Measurements from ENCODE around the gene PGS1.

PGS1 gene

DNA sequence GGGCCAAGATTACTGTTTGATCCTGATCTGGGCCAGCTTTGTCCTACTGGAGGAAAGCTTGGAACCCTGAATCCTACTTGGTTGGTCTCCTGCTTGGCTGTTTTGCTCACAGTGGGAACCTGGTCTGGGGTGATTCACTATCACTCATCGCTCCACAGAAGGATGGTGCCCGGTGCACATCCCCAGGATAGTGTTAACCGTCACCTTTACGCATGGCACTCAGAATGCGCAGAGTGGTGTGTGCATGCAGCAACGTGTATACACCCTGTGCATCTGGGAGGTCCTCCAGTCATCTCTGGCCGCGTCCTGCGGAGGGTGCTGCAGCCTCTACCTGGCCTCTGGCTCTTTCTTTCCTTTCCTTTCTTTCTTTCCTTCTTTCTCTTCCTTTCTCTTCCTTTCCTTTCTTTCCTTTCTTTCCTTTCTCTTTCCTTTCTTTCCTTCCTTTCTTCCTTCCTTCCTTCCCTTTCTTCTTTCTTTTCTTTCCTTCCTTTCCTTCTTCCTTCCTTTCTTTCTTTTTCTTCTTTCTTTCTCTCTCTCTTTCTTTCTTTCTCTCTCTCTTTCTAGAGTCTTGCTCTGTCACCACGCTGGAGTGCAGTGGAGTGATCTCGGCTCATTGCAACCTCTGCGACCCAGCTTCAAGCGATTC lies 31.7 kb upstream of the PGS1 start:
- no peak for DNase-seq (ENCODE audit: low read depth in 2 of 2)

DNA sequence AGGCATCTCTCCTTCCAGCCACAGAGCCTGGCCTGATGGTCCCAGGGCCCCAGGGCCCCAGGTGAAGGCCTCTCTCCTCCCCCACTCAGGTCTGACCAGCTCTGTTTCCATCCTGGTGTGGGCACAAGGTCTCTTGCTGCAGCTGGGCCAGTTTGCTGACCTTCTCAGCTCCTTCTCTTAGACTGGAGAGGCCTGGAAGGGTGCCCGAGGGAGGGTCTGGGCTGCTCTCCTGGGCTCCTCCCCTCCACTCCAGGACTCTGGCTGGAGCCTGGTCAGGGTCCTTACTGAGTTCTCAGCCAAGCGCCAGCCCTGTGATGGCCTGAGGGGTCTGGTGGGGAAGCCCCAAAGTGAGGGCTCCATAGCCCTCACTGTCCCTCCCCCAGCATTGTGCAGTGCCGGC lies 31.0 kb upstream of the PGS1 start:
- DNase-seq (ENCODE audit: low read depth in 2 of 2): no peak

DNA sequence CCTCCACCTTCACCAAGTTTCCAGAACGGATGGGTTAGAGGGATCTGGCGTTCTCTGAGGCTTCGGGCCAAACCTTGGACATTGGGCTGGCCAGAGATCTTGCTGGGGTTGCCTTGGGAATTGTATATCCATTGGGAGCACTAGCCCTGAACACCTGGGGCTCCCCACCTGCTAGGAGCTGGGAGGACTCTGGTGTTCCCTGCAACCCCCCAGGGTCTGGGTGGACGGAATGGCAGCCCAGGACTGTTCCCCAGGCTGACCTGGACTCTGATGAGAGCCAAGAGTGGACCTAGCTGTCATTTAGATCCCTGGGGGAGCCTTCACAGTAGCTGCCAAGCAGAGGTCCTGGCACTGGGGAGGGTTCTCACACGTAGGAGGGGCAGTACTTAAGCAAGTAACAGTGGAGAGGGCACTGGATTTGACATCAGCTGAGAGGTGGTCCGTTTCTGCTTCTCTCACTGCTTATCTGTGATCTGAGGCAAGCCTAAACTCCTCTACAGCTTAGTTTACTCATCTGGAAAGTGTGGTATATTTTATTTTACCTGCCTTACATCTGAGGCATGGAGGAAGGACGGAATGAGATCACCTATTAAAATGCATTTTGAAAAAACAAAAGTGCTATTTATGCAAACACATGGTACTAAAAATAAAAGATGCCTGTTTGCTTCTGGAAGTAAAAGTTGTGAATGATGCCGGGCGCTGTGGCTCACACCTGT lies 30.2 kb upstream of the PGS1 start:
- DNase-seq (ENCODE audit: low read depth in 2 of 2): no peak

DNA sequence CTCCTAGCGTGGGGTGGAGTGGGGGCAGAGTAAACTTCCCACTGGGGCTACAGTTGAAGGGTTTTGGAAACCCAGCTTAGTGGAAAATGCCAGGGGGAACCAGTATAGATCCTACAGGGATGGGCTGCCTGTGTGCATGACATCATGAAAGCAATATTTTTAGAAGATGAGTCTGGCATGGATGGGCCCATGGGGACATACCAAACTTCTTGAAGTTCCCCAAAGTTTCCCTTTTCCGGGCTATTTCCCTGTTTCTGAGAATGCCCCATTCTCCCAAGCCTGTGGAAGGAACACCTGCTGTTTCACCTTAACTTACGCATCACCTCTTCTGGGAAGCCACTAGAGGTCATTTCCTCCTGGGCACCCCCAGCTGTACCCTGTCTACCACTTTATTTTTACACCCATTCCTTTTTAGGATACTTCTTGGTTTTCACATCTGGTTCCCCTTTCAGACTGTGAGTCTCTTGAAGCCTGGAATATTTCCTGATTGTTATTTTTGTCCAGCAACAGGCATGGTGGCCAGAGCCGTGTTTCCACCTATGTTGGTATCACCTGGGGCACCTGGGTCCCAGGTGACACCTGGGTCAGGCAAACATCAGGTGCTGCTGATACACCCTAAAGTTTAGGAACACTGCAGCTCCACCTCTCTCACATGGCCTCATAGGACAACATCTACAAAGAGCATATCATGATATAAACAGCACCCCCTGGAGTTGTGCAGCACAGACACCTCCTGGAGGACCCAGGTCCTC lies 28.4 kb upstream of the PGS1 start:
- no peak for DNase-seq (ENCODE audit: low read depth in 2 of 2)

DNA sequence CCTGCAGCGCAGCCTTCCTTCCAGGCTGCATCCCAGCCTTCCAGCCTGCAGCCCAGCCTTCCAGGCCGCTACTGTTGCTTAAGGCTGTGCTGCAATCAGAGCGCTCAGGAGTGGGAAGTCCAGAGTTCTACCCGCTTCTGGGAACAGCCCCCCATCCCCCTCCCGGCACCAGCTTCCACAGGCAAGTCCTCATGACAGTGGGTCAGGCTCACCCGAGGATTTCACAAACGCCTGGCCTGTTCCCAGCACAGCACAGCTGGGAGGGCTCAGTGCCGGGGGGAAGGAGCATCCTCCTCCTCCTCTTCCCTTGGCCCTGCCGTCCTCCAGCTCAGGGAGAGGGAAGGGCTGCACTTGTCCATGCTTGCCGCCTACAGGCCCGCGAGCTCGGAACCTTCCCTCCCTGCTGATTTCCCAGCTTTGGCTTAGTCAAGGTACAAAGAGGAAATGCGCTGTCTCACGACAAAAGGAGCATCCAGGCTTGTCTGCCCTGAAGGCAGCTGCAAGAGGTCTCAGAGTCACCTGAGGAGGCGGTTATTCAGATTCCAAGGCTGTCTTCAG lies 26.9 kb upstream of the PGS1 start:
- no peak for DNase-seq (ENCODE audit: low read depth in 2 of 2)

DNA sequence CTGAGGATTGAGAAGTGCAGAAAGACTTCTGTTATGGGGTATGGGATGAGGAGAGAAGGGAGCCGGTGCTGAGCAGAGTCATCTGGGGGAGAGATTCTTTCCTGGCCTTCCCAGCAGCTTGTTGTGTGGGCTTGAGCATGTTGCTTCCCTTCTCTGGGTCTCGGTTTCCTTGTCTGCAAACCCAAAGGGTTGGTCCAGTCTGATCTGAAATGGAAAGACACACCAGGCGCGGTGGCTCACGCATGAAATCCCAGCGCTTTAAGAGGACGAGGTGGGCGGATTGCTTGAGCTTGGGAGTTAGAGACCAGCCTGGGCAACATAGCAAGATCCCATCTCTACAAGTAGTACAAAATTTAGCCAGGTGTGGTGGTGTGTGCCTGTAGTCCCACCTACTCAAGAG lies 24.6 kb upstream of the PGS1 start:
- no peak for DNase-seq (ENCODE audit: low read depth in 2 of 2)

DNA sequence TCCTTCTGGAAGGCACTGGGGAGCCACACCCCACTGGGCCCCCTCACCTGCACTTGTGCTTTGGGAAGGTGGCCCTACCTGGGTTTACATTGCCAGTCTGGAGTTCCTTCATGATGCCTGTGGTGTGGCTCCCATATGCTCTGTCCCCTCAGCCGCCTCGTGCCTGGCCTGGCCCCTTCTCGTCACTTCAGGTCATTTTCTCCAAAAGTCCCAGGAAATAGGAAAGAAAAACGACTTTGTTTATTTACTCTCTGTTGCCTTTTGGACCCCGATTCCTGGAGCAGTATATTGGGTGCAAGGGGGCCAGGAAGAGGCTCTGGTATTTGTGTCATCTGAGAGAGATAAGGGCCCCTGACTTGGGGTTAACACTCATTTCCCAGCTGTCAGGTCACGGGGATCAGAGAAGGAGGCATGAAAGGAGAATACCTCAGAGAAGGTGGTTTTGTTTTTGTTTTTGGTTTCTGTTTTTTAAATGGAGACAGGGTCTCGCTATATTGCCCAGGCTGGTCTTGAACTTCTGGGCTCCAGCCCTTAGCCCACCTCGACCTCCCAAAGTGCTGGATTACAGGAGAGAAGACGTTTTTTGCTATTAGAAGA lies 23.3 kb upstream of the PGS1 start:
- DNase-seq (ENCODE audit: low read depth in 2 of 2): no peak

DNA sequence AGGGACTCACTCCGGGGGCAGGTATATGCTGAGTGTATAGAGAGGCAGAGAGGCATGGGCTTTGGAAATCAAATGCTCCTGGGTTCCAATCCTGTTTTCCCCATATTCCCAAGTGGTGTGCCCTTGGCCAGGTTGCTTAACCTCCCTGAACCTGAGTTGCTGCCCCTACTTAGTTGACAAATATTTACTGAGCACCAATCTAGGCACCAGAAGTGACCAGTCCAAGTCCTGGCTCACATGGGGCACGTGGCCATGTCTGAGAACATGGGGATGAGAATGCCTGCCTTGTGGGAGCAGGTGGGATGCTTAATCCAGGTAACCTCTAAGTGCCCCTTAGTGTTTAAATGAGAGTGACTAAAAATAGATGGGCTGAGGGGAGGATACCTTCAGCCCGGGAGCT lies 22.7 kb upstream of the PGS1 start:
- no peak for DNase-seq (ENCODE audit: low read depth in 2 of 2)

DNA sequence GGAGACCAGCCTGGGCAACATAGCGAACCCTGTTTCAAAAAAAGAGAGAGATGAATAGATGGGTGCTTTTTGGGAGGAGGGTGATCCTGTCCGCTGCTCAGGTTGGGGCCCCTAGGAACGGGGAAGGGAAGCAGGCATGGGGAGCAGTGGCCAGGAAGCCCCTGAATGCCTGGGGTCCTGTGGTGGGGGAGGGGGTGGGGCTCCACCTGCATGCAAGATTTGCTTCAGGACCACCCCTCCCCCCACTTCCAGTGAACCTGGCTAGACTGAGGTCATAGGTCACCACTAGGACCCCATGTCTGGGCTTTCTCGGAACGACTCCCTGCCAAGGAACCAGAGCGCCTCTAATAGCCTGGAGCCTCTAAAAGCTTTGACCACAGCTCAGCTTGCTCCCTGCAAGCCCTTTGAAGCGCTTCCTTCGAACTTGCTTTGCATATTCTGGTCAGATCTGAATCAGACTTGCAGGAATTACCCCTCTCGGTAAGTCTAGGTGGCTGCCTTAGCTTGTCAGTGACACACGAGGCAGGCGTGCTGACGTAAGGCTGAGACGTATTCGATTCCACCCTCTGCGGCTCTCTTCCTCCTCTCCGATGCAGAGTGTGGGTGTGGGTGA lies 22.2 kb upstream of the PGS1 start:
- DNase-seq (ENCODE audit: low read depth in 2 of 2): peak; percentile 90 to 94

DNA sequence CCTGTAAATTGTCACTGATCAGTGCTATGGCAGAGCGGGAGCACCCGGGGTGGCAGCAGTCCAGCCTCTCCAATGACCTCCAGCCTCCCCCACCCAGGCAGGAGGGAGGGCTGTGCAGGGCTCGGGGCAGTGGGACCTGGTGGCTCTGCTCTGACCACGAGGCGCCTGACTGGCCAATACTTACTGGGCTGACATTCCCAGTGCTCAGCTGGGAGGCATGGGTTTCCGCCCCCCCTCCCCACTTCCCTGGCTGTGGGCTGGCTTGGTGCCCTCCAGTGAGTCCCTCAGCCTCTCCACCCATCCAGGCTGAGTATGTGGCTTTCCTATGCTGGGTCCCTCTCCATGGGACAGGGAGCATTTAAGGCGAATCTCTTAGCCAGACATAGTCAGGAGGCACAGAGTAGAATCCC lies 21.3 kb upstream of the PGS1 start:
- no peak for DNase-seq (ENCODE audit: low read depth in 2 of 2)

DNA sequence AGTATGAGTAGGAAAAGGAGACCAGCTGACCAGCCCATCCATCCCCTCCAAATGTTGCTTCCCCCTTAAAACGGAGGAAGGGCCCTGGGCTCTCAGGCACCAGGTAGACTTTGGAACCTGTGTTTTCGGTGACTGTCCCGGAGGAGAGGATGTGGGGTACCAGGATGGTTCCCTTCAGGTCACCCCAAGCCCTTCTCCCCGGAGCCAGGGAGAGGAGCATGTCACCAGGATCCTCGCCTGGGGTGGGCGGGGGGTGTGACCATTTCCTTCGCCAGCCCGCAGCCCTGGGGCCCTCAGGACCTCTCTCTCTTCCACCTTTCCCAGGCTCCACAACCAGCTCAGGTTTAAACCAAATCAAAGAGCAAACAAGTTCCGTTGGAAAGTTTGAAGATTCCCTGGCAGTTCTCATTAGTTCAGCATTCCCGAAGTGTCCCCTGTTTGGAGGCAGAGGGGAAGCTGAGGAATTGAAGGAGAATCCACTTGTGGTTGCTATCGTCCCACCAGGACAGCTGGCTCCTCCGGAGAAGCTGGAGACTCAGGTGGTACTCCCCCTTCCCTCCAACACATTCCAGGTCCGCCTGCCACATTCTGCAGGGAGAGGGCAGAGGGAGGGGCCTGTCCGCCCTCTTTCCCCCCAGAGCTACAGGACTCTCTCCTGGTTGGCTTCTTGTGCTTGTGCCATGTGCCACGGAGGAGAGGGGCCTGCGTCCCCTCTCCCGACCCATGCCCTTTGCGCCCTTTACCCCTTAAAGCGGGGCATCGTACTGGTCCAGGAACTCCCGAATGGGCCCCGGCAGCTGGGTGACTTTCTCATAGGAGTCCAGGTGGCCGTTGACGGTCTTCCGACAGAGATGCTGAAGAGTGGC lies 20.5 kb upstream of the PGS1 start:
- no peak for DNase-seq (ENCODE audit: low read depth in 2 of 2)

DNA sequence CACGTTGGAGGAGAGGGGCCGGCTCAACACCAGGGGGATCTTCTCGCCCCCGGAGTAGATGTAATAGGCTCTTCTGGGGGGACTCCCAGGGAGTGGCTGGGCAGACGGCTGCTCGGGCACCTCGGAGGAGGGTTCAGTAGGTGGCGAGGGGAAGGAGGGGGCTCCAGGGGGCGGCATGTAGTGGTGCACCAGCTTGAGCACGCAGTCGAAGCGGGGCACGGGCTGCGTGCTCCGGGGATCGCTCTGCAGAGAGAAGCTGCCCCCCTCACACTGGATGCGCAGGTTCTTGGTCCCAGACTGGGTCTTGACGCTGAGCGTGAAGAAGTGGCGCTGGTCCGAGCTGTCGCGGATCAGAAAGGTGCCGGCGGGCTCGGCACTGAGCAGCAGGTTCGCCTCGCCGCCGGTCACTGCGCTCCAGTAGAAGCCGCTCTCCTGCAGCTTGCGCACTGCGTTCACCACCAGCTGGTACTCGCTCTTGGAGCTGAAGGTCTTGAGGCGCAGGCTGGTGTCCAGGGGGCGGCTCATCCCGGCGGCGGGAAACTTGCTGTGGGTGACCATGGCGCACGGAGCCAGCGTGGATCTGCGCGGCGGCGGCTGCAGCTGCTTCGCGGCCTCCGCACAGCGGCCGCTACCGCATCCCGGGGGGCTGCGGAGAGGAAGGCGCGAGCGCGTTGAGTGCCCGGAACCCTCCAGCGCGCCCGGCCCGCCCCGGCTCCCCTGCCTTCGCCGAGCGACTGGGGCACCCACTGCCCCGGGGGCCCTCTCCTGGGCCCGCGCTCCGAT lies 19.7 kb upstream of the PGS1 start:
- no peak for DNase-seq (ENCODE audit: low read depth in 2 of 2)

DNA sequence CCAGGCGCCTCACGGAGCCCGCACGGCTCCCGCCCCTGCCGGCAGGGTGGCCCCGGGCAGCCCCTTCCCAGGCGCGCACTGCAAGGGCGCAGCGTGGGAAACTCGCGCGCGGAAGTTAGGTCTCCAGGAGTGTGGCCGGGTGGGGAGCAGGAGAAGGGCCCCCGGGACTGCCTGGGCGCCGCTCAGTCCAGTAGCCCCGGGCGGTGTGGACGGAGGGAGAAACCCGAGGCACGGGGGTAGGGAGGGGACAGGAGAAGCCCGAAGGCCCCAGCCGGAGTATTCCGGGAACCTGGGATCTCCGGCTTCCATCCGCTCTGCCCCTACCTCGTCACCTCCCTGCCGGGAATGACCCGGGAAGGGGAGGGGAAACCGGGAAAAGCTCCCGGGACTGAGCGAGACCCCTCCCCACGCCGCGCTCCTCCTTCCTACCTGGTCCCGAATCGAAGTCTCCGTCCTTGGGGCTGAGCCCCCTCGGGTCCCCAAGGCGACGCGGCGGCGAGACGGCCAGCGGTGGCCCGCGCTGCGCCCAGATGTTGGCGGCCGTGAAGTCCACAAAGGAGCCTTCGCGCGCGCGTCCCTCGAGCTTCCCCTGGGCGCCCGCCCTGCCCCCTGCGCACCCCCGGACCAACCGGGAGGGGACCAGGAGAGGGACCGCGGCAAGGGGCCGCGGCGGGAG lies 19.0 kb upstream of the PGS1 start:
- no peak for DNase-seq (ENCODE audit: low read depth in 2 of 2)

DNA sequence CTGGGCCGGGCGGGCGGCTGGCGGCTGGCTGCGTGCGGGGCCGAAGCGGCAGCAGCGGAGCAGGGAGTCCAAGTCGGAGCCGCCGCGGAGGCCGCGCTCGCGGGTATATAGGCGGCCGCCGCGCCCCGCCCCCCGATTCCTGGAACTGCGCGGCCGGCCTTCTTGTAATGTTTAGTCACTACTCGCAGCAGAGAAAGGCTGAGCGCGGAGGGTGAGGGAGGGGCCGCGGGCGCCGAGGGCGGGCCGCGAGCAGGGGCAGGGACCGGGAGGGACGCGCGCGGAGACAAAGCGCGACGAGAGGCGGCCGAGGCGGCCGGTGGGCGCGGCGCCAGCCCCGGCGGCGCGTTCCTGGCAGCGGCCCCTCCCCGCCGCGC lies 18.5 kb upstream of the PGS1 start, which contains the start of gene SOCS3:
Gene SOCS3 (minus strand): TSS at position 81 of the 374 bp plus-strand sequence. CDS start 982 bp downstream, outside the sequence.
- DNase-seq (ENCODE audit: low read depth in 2 of 2): peak; percentile 97 to 98

DNA sequence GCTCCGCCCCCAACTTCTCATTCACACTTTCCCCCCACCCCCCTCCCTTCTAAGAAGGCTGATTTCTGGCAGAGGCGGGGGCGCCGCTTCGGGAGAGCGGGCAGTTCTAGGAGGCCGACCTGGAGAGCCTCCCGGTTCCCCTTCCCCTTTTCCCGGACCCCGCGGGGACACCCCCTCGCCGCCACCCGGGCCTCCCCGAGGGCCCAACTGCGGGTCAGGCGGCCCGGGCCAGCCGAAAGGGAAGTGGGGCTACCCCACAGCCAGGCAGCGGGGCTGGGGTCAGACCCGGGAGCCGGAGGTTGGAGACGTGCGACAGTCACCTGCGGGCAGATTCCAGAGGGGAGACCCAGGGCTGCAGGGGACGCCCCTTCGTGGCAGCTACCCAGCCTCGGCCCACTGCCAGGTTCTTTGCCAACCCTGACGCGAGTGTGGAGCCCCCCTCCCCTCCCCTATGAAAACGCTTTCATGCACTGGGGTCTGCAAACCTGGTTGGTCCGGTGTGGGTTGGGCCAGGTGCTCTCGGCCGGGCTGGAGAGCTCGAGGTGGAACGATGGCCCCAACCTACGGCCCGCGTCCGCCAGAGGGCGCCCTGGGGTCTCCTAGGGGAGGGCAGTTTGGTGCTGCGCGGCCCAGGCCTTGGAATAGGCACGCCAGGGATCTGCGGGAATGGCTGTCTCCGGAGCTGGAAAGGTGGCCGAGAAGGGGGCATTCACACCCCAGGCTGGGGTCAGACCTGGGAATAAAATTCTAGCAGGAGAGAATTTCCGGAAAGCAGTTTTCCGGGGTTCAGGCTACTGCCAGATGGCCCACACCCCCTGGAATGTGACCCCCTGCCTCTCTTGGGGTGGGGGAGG lies 17.9 kb upstream of the PGS1 start:
- DNase-seq (ENCODE audit: low read depth in 2 of 2): peak; percentile 87 to 94

DNA sequence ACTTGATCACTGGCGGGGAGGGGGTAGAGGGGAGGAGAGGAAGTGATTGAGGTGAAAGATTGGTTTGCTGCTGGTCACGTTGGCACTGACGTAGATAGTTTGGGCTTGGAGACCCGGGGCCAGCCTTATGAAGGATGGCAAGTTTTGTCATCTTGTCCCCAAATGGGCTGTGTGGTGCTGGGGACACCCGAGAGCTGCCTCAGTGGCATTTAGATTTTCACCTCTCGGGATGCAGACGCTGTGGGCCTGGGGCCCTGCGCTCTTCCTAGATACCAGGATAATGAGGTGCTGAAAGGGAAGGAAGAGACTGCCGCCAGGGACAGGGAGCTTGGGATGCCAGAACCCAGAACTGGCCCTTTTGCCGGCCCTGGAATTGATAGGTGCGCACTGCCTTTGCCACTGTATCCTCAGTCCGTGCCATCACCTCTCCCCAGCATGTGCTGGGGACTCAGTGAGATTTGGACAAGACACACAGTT lies 17.2 kb upstream of the PGS1 start:
- no peak for DNase-seq (ENCODE audit: low read depth in 2 of 2)

DNA sequence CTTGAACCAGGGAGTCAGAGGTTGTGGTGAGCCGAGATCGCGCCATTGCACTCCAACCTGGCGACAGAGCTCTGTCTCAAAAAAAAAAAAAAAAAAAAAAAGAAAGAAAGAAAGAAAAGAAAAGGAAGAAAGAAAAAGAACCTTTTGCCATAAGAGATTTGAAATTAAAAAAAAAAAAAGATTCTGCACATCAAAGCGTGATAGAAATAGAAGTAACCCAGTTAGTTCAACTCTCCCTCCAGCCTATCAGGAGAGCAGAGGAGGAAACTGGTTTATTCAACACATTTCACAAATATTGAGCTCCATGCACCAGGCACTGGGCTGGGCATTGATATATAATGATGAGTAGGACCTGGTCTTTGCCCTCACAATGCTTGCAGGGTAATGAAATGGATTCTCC lies 16.2 kb upstream of the PGS1 start:
- DNase-seq (ENCODE audit: low read depth in 2 of 2): no peak

DNA sequence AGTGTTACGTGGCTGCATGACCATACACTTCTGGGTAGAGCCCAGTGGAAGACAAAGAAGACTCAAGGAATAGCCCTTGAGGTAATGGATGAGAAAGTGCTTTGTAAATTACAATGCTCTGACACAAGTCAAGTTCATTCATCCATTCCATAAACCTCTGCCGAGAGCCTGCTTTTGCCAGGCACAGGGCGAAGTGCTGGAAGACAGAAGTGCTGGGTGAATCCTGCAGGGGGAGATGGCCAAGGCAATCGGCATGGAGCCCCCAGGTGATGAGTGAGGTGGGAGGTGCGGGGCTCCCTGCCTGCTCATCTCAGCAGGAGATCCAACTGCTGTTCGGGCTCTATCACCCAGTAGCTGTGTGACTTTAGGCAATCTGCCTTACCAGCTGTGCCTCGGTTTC lies 15.8 kb upstream of the PGS1 start:
- no peak for DNase-seq (ENCODE audit: low read depth in 2 of 2)
